HG03066 (cell line): ENCODE measurements around the gene HOXA2.

ENCODE experiments used
- ATAC-seq: cut with Tn5 transposase; IDR thresholded peaks from one replicate; pipeline ENCODE4 v1.9.1; 2021; ENCODE audit warnings: low read depth; ENCODE audit not compliant: unreplicated experiment

Gene HOXA2

DNA sequence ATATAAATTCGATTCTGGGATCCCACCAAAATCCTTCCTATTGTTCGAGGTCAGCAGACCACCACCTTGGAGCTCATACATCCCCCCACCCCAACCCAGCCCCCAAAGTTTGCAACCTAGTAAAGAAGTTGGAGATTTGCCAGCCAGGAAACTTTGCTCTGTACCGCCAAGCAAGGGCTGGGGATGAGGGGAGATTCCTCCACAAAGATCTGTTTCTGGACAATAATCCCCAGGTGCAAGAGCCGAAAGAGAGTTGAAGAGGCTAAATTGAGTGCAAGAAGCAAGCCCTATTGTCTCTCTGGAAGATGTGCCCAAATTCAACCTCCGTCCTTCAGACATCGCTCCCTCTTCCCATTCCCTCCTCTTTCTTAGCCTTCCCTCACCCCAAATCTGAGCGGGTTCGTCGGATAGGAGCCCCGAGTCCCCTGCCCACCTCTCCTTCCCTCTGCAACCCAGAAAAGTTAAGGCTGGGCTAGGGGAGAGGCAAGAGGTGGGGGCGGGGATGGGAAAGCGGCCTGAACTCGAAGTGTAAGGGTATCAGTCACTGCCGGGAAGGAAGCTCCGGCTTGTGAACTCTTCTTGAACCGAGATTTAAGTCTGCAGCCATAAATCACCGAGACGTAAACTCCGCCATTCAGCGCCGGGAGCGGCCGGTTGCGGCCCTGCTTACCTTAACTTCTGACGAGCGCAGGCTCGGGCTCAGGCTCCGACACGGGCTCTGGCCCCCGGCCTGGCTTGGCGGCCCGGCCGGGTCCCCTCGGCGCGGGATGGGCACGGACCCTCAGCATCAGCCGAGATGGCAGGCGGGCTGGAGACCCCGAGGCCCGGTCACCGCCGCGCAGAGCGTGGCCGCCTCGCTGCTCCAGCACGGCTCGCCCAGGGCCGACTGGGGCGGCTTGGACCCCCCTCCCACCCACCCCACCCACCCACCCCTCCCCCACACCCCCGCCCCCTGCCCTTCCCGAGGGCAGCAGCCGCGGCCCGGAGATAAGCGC, 10.8 kb upstream of the HOXA2 start:
- ATAC-seq, result no peak

DNA sequence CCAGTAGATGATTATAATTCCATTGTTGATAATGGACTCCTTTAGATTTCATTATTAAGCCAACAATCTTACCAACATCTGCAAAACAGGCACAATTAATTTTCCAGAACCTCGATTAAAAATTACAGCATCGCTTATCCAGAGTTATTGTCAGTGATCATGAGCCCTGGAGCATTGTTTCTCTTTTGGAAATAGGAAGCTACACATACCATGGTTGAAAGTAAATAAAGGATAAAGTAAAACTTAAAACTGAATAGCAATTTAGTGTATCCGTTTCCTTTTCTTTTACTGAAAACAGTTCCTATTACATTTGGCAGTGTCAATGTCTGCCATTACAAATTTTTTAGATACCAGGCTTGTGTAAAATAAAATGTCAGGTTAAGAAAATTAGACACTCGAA, 9.9 kb upstream of the HOXA2 start:
- no peak for ATAC-seq

DNA sequence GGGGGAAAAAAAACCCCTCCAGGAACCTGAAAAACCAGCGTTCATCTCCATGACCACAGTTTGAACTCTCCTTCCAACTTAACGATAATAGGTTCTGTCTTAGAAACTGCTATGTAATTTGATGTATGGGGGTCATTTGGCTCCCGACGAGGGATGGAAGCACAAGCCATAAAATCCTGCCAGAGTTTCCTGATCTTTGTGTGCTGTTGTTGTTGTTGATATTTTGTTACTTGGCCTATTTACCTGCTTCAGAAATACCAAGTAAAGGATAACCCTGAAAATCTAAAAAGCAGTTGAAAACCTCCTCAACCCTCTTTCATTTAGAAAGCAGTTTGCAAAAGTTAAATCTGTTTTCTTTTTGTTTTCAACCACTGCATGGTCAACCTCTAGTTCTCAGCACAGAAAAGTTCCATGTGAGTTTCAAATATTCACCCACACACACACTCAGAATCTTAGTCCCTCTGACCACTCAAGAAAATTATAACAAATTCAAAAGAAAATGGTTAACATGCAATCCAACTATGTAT, 9.3 kb upstream of the HOXA2 start:
- ATAC-seq, result no peak

- ATAC-seq, result no peak
These were observed 8.7 kb upstream of the HOXA2 start for GRCh38 chr7:27111042-27111750.

- ATAC-seq, result no peak
These were observed 7.9 kb upstream of the HOXA2 start for GRCh38 chr7:27110186-27111031.

DNA sequence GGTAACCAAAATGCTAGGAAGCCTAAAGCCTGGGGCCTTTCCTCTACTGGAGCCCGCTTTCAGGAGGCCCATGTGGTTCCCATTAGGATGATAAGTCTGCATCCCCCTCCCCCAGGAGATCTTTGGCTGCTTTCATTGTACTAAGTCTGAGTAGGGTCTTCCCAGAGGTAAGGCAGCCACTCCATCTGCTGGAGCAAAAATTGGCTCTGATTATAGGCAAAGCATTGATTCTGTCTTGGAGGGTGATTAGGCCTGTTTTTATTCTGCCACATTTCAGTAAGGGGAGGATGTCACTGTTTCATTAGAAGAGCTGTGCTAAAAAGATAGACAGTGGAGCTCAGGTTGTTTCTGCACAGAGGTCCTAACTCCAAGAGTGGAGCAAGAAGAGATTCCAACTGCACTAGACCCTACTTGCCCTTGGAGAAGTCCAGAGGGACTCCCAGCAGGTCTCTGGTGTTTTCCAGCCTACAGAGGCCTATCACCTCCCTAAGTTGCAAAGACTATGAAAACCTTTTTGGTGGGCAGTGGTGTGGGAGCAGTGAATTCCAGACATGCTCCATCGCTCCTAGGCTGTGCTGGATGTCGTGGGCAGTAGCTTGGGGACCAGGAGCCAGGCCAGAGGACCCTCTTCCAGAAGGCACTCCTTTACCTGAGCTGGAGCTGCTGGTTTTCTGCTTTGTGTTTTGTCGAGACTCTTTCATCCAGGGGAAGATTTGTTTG, 7.1 kb upstream of the HOXA2 start:
- no peak for ATAC-seq

- no peak for ATAC-seq
These were observed 6.1 kb upstream of the HOXA2 start for GRCh38 chr7:27108390-27109127.

DNA sequence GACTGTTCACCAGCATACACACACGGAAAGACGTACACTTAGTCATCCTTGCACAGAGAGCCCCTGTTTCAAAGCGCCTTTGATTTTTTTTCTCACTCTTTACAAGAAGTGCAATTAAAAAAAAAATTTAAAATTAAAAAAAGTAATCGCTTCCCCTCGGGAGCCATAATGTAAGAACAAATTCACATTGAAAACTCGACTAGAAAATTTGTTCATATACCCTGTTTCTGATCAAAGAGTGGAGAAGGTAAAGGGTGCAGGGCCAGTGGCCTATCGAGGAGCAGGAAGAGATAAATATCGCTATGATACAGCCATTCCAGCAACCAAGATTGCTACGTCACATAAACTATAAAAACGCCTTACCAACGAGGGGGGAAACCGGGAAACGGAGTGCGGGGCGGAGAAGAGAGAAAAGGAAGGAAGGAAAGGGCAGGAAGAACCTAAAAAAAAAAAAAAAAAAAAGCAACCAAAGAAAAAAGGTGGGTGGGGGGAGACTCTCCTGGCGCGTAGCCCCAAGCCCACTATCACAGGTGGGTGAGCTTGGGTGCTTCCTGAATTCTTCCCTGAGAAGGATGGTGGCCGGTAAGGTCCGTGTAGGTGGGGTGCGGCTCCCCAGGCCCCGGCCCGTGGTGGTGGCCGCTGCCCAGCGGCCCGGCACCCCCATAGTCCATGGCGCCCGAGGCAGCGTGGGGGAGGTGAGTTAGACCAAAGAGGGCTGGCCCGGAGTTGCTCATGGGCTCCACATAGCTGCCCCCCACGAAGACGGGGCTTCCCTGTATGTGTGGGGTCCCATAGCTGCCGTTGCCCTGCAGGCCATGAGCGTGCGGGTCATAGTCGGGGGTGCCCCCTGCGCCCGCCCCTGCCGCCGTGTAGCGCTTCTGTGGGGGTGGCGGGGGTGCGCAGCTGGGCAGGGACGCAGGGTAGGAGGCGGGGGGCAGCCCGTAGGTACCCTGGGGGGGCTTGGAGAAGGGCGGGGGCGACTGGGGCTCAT, 5.2 kb upstream of the HOXA2 start:
- no peak for ATAC-seq

DNA sequence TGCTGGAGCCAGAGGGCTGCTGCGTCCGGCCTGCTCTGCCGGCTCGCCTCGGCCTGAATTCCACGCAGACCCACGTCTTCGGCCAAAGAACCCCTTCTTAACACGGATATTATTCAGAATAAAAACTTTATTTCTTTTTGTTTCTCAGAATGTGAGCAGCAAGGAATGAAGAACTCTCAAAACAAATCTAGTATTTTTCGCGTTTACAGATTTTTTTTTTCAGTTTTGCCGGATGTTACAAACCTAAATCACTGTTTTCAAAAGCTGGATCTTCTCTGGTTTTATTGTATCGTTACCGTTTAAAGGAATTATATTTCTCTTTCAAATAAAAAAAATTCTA, 4.4 kb upstream of the HOXA2 start:
- ATAC-seq, result no peak

DNA sequence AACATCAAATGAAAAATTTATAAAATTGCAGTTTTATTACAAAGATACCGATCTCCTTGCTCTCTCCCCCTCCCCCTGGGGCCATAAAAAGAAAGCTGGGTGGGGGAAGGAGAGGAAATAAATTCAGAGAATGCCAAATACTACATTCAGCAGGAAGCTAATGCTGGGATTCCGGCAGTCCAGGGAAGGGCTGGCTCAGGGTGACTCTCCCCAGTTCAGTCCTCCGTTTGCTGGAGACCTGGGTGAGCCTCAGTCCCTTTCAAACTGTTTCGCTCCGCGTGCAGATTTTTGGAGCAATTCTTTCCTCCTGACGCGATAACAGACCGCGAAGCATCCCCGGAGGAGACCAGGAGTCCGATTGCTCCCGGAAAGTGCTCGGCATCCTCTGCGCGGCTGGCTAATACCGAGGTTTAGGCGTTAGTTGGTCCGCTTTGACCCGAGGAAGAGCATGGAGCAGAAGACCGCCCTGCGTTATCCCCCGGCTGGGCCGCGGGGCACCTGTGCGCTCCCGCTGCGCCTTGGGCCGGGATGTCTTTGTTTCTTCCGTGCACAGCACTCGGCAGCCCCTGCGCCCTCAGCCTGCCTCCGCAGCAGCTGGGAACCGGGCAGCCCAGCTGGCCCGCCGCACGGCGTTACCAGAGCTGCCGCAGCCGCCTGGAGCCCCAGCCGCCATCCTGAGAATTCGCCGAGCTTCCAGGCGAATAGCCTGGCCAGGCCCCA, 3.9 kb upstream of the HOXA2 start:
- ATAC-seq, result no peak

GRCh38 chr7:27105301-27106031, 3.0 kb upstream of the HOXA2 start:
- no peak for ATAC-seq

DNA sequence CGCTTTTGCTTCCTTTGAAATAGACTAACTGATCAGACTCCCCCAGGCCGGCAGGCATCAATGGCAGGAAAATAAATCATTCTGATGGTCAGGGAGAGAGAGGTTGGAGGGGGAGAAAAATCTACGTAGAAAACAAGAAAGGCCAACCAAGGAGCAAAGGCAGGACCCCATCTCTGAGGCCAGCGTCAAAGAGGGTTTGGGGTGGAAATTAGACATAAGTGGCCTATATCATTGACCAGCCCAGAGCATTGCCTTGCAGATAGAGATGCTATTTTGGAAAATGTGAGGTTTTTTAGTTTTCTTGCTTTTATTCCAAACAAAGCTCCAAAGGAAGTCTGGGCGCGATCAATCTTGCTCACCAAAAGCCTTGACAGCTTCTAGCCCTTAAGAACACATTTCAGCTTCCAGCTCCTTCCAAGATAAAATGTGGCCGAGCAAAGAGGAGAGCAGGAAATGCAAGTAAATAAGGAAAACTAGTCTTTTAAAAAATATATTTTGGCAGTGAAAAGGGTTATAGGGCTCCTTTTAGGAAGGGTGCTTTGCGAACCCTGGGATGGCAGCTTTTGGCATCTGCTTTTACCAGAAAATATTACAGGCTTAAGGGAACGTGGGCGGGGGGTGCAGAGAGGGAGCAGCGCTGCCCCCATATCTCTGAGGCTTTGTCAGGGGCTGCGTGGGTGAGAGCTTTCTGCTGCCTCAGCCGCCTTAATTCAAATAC, 2.0 kb upstream of the HOXA2 start:
- no peak for ATAC-seq

DNA sequence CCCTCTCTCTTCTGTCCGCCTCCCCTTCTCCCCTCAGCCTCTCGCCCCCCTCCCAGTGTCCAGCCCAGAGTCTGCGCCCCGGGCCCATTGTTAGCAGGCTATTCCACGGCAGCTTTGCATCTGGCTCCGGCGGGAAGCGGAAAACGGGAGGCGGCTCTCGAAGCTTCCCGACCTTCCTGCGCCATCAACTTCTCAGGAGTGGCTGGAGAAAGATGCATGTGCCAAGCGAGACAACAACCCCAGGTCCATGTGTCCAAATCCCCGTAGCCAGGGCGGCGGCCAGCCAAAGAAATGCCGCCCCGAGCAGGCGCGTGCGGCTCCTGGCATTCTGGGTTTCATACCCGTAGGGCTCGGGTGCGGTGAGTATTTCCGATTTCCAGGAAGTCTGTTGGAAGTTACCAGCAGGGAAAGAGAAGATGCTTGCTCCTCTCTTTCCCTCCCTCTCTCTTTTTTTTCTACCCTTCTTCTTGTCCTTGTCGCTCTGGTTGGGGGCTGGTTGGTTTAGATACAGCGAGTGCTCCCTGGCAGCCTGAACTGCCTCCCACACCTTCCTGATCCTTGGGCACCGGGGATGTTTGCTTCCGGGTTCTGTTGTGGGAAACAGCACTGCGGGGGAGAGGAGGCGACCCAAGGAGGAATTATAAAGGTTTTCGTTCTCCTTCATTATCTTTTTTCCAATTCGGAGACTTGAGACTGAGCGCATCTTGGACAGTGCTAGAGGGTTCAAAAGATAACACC, 1.2 kb upstream of the HOXA2 start:
- no peak for ATAC-seq

DNA sequence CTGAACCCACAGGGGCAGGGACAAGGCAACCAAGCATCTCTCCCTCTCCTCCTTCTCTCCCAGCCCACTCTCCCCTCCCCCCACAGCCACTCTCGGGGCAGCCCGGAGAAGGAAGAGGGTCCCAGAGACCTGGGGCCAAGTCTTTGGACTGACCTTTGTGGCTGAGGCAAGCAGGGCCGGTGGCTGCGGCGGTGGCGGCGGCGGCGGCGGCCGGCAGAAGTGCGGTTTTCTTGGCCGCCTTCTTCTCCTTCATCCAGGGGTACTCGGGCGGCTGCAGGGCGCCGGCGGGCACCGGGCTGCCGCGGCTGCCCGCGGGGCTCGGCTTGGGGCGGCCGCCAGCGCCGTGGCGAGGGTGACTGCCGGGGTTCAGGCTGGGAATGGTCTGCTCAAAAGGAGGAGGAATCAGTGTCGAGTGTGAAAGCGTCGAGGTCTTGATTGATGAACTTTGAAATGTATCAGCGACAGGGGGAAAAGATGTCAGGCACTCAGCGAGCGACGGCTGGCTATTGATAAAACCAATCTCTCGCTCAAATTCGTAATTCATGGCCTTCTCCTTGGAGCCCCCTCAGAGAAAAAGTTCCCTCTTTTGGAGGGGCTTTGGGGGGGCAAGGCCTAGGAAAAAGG, 414 bp downstream of the HOXA2 start:
- no peak for ATAC-seq
